GF-D8 (cell line): ENCODE data around the gene PPDPF.

ENCODE experiments used
- DNase-seq: peaks from one replicate; lab custom pipeline; 2025; lab: John Stamatoyannopoulos, UW

Gene PPDPF

DNA sequence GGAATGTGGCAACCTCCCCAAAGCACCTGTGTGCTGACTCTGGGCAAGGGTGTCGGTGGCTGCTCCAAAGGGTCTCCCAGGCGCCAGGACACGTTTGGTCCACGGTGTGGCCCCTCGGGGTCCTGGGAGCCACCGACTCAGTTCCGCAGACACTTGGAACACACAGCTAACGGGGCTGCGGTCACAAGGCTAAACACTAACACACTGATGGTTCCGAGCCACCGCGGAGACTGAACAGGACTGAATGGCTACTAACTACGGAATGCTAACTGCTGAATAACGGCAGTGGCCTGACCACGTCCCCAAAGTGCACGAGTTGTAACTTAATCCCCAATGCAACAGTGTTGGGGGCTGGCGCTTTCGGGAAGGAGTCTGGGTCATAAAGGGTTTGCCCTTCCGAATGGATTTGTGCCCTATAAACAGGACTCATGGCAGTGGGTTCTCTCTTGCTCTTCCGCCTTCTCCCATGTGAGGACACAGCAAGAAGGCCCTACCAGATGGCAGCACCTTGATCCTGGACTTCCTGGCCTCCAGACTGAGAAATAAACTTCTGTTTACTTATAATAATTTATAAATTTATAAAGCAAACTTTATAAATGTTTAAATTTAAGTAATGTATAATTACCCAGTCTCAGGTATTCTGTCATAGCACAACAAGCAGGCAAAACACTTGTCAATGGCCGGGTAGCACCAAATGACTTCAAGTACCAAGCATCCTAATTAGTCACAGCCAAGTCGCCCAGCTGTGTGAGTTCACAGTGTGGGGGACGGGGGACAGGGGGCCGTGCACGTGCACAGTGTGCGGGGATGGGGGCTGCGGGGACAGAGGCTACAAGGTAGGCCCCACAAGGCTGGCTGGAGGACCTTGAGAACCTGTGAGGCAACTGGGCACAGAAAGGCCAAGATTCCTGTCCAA is 19.4 kb upstream of the PPDPF start:
- DNase-seq, result no peak

DNA sequence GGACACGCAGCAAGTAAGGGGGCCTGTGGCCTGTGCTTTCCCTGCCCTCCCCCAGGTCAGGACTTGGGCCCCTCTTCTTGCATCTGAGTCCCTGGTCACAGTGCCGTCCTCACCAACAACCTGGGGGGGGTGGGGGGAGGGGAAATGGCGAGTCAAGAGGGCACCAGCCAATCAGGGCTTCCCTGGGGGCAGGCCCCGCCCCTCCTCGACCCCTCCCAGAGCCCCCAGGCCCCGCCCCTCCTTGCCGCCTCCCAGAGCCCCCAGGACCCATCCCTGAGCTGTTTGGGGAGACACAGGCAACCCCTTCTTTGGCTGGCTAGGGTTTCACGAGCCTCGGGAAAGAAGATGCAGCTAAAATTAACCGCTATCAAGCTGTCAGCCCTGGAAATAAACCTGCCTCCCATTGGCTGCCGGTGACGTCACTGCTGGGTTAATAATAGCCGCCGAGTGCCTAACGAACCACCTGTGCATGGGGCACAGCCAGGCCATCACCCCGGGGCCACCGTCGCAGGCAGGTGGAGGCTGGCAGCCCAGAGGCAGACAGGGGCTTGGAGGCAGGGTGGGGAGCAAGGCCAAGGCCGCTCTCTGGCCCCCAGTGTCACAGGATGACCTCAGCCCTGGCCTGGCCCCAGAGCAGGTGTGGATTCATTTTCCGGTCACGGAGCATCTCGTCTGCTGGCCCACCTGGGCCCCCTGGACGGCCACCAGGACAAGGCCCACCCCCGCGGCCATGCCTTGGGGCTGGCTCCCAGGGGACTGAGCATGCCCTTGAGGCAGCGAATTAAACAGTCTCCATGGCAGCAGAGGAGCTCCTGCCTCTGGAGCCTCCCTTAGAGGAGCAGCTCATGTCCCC is 18.5 kb upstream of the PPDPF start:
- DNase-seq, result no peak

DNA sequence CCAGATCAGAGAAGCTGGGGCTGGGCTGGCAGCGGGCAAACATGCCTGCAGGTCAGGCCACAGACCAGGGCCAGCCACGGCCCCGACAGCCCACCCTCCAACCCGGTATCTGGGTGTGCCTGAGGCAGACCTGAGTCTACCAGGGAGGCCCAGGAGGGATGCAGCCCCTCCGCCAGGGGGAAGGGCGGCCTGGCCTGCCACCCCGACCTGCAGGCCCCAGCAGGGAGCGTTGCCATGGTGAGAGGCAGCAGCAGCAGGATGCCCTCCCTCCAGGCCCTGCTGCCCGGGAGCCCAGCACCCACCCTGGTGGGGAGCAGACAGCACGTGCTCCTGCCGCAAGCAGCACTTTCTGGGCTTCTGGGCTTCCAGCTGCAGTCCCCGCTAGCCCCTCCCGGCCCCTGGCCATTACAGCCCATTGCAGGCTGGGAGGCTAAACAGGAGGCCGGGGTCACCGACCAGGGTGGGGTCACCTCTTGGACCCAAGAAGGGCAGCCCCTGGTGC is 17.8 kb upstream of the PPDPF start:
- no peak for DNase-seq

DNA sequence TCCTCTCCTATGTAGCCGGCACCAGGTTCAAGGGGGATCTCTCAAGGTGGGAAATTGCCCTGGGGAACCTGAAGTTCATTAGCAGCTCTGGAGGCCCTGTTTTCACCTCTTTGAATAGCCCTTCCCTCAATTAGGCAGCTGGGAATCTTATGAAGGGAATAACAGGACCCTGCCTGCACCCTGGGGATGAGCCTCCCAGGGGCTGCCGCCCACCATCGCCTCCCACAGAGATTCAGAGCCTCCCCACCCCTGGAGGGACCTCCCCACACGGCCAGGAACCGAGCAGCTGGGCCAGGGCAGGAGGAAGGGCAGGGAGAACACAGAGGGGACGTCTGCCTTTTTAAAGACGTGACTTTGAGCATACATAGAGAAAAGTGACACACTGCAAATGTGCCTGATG is 17.0 kb upstream of the PPDPF start:
- no peak for DNase-seq

DNA sequence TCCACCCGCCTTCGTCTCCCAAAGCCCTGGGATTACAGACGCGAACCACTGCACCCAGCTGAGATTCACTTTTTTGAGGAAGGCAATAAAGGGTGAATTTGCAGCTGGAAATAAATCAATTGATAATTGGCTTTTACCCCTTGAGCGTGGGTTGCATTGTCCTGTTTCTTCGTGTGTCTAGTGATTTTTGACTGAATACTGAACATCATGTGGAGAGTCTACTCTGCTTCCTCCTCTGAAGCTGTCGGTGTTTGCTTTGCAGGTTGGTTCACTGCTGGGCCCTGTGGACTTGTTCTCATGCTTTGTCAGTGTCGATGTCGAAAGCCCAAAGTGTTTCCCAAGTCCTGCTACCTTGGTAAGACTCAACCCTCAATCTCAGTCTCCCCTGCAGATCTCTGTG is 15.9 kb upstream of the PPDPF start:
- no peak for DNase-seq

DNA sequence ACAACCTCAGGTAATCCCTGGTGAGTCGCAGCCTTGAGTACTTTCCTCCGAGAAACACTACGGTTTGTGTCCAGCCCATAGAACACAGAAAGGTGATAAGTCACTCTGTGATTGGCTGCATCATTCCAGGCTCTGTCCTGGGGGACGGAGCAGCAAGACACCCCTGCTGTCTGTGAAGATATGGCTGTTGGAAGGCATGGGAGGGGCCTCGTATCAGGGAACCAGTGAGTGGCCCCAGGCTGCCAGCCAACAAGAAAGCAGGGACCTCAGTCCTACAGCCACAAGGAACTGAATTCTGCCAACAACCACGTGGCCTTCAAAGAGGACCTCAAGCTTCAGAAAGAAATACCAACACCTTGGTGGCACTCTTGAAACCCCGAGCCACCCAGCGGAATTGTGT is 15.3 kb upstream of the PPDPF start:
- DNase-seq, result no peak

DNA sequence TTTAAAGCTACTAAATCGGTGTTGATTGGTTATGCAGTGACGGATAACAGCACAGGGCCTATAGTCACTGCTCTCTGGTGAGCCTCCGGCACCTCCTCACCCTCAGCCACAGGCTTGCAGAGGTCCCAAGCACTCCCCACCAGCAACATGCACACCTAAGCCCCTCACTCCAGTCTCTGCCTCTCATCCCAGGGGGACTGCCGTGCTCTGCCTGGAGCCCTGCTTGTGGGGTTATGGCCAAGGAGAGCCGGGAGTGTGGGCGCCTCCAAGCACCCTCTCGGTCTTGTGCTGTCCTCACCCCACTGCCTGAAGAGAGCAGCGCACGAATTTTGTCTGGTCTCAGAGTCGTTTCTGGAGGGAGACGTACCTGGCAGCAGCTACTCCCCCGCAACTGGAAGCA is 14.8 kb upstream of the PPDPF start:
- no peak for DNase-seq

DNA sequence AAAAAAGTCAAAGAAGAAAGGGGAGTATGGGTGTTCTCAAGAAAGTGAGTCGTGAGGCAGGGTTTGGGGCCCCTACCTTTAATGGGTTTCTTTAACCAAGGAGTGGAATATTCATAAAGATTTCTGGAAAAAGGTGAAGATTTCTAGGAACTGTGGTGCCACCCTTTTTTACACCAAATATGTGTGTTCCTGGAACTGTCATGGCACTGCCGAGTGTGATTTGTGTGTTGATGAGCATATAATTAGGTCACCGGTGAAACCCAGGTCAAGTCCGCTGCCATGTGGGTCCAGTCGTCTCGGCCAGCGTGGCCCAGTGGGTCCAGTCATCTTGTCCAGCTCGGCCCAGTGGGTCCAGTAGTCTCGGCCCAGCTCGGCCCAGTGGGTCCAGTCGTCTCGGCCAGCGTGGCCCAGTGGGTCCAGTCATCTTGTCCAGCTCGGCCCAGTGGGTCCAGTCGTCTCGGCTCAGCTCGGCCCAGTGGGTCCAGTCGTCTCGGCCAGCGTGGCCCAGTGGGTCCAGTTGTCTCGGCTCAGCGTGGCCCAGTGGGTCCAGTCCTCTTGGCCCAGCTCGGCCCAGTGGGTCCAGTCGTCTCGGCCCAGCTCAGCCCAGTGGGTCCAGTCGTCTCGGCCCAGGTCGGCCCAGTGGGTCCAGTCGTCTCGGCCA is 13.4 kb upstream of the PPDPF start:
- no peak for DNase-seq

DNA sequence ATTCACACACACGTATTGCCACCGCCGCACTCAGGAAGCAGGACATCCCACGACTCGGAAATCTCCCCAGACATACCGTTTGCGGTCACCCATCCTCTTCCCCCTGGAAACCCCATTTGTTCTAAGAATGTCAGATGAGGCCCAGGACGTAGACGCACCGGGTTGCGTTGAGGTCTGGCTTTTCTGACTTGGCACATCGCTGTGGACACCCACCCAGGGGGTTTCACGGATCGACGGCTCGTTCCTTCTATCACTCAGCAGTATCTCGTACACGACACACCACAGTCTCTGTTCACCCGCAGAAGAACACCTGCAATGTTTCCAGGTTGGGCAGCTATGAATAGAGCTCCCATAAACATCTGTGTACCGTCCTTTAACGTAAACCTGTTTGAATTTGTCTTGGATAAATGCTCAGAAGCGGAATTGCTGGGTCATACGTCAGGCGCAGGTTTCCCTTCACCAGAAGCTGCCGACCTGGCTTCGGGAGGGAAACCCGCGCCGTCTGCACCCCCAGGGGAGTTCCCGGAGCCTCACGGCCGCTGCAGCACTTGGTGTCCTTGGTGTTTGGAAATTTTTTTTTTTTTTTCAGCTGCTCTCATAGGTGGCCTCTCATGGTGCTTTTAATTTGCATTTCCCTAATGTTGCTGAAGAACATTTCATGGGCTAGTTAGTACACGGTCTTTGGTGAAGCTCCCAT is 12.3 kb upstream of the PPDPF start:
- DNase-seq, result peak; percentile 31

DNA sequence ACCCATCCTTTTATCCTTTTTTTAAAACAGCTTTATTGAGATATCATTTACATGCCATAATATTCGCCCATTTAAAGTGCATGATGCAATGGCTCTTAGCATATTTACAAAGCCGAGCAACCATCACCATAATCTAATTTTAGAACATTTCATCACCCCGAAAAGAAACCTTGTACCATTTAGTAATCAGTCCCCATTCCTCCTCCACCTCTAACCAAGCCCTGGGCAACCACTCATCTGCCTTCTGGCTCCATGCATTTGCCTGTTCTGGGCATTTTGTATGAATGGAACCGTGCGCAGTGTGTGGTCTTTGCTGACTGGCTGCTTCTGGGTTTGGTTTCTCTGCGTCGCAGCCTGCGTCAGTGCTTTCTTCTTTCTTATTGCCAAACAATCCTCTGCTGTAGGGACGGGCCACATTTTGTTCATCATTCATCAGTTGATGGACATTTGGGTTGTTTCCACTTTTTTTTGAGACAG is 11.4 kb upstream of the PPDPF start:
- DNase-seq, result no peak

DNA sequence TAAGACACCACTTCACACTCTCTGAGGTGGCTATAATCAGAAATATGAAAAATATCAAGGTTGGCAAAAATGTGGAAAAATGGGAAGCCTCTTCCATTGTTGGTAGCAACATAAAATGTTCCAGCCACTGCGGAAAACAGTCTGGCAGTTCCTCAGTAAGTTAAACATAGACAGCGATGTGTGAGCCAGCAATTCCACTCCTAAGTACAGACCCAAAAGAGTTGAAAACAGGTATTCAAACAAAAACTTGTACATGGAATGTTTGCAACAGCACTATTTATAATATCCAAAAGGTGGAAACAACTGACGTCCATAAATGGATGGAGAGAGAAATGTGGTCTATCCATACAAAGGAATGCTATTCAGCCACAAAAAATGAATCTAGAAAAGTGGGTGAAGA is 7.4 kb upstream of the PPDPF start:
- no peak for DNase-seq

DNA sequence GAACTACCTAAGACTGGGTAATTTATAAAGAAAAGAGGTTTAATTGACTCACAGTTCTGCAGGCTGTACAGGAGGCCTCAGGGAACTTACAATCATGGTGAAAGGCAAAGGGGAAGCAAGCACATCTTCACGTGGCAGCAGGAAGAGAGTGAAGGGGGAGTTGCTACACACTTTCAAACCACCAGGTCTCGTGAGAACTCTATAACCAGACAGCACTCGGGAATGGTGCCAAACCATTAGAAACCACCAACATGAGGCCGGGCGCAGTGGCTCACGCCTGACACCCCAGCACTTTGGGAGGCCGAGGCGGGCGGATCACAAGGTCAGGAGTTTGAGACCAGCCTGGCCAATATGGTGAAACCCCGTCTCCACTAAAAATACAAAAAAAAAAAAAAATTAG is 6.0 kb upstream of the PPDPF start:
- DNase-seq, result peak; percentile 86

DNA sequence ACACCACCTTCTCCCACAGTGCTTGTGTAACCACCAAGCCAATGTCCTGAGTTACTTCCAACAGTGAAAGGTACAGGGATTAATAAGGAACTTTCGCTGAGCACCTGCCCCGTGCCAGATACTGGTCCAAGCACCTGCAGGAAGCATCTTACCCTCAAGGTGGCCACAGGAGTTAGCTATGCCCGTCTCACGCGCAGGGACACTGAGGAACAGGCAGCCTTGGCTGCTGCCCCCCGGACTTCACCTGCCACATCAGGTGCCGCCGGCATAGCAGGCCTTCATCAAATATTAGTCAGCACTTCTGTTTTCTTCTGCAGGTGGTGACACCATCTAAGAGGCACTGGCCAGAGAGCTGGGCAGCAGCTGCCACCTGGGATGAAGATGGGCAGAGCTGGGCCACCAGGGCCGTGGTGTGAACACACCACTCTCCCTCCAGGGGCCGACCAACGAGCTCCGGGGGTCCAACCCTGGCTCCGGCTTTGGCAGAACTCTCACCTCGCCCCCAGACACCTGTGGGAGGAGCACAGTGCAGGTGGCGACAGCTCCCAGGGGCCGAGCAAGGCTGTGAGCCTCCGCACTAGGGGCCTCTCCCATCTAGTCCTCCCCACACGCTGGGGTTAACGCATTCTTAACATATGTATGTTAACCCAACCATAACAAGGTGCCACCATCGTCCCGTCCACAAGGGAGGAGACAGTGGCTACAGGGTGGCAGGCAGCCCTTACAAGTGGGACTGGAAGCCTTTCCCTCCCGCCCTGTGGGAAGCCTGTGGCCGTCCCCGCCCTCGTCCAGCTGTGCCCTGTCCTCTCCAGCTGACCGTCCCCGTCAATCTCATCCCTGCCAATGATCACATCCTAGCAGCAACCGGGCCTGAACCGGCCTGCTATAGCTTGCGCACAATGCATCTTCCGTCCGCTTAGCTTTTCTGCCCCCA is 2.9 kb upstream of the PPDPF start:
- no peak for DNase-seq

DNA sequence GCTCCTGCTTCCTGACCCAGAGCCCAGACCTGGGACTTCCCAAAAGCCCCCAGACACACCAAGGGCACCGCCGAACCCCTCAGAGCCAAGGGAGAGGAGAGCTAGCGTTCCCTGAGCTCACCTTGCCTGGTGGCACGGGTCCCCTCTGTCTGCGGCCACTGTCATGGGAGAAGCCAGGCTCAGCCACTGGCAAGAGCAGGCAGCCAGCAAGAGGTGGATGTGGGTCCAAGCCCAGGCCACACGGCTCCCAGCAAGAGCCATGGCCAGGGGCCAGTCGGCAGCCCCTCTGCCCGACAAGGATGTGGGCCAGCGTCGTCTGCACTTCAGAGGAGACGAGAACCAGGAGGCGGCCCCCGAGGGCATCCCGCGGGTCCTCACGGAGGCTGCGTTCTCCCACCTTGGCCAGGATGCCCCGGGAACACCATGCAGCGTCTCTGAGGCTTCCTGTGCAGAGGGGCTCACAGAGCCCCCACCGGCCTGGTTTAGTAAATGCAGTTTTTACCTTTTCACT is 2.2 kb upstream of the PPDPF start:
- no peak for DNase-seq

DNA sequence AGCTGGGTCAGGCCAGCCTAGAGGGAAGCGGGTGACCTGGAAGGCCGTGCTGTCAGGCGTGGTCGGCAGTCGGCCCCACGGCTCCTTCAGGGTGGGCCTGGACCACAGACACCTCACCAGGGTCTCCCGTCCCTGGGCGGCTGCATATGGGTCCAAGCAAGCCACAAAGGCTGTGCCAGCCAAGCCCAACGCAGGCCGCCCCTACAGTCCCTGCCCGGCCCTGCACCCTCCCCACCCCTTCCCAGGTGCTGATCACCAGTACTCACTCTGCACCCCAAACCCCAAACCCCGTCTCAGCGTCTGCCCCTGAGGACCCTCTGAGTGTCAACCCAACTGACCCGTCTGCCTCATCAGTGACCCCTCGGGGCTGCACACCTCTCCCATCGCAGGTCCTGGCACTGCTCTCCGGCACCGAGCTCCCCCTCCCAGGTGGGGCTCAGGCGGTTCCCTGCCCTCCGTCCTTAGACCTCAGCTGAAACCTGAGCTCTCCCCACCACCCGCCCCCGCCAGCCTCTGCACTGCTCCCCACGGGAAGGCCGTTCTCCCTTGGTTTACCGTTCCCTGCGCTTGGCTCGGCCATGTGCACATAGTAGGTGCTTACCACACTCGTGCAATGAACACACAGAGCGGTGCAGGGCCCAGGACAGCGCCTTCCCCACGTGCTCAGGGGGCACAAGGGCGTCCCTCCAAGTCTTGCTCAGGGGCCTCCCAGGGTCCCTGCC is 1.5 kb upstream of the PPDPF start:
- no peak for DNase-seq

DNA sequence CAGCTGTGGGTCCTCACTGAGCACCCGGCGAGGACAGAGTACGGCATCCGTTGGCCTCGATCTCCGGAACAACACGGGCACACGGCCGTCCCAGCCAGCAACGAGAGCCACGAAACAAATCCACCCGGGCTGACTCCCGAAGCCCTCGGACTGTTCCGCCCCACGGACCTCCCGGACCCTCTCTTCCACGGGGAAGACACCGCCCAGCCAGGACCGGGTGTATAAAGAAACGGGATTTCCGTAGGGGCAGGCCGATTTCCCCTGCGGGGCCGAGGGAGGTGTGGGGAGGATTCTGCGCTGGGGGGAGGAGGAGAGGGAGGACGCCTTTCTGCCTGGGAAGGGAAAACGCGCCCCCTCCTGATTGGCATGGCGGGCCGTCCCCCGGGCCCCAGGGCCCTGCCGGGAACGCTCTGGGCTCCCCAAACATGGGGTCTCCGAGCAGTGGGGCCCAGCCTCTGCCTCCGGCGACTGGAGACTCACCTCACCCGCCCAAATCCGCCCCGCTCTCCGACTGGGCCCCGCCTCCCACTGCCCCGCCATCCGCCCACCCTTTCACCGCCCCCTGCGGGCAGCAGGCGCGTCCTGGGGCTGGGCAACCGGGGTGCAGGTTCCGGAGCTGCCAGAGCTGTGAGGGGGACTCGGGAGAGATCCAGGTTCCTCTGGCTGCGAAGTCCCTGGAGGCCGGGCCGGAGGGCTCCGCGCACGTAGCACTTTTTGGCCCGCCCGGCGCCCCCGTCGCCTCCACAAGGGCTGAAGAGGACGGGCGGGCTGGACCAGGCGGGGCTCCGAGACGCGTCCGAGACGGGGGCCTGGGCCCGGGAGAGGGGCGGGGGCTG is 679 bp upstream of the PPDPF start:
- no peak for DNase-seq

DNA sequence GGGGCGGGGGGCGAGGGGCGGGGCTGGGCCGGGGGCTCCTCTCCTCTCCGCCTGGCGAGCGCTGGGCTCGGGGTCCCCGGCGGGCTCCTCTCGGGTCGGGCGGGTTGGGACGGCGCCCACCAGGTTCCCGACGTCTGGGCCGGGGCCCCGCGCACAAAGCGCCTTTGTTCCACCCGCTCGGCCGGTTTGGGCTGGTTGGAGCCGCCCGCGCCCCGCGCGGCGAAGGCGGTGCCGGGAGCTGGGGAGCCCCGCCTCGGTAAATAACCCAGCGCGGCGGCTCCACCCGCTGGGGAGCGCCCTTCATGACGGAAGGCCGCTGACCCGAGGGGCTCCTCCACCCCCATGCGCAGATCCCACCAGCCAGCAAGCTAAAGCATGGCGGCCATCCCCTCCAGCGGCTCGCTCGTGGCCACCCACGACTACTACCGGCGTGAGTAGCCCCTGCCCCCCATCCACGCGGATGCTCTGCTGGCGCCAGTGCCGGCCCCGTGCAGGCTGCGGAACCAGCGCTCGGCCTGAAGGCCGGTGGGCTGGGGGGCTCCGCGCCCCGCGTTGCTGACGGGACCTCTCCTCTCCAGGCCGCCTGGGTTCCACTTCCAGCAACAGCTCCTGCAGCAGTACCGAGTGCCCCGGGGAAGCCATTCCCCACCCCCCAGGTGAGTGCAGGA is 503 bp downstream of the PPDPF start:
- no peak for DNase-seq

DNA sequence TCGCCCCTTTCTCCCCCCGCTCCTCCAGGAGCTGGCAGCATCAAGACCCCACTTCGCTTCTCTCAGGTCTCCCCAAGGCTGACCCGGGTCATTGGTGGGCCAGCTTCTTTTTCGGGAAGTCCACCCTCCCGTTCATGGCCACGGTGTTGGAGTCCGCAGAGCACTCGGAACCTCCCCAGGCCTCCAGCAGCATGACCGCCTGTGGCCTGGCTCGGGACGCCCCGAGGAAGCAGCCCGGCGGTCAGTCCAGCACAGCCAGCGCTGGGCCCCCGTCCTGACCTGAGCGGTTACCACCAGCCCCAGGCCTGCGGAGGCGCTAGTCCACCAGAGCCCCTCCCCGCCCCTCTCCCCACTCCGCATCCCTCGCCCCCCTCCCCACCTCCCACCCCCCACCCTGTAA is 1.0 kb downstream of the PPDPF start:
- DNase-seq, result no peak
